HG03378 (cell line): ENCODE data around the gene ARFGEF2.
"Not testable (repeated sequence)": the region's sequence is repeated elsewhere in the genome, so short reads cannot be mapped to it uniquely, and the experiment has no call there.

Source experiments
- ATAC-seq: cut with Tn5 transposase; IDR thresholded peaks from one replicate; pipeline ENCODE4 v1.9.1; 2021; ENCODE audit warnings: mild to moderate bottlenecking, moderate library complexity; ENCODE audit not compliant: unreplicated experiment

The ARFGEF2 gene

GRCh38 chr20:48921168-48921882 lies at the start of gene ARFGEF2:
ARFGEF2 (plus strand) TSS chr20:48921711; CDS start chr20:48921890, 179 bp downstream.
- peak; percentile 41 for ATAC-seq

DNA sequence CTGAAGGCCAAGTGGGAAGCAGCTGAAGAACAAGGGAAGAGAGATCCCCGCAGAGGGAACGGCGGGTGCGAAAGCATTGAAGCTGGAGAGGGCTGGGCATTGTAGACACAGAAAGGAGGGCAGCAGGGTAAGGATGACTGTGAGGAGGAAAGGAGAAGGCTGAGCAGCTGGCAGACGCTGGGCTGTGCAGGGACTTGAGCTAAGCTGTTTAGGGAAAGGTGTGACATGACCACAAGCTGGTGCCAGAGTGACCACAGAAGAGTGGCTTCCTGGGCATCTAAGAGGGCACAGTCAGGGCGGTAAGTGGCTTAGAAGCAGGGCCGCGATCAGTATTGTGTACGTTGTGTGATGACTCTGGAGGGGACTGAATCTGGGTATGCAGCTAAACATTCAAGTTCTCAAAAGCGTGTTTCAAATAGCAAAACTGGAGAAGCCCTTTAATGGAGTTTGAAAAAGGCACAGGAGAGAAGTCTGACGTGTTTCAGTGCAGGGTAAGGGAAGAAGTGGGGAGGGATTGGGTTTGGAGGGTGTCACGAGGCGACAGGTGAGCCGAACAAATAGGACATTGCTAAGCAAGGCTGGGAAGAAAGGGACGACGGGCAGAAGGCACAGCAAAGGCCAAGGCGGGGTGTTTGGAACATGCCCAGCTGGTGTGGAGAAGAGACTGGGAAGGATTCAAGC lies 46.1 kb upstream of the ARFGEF2 start:
- ATAC-seq: no peak

DNA sequence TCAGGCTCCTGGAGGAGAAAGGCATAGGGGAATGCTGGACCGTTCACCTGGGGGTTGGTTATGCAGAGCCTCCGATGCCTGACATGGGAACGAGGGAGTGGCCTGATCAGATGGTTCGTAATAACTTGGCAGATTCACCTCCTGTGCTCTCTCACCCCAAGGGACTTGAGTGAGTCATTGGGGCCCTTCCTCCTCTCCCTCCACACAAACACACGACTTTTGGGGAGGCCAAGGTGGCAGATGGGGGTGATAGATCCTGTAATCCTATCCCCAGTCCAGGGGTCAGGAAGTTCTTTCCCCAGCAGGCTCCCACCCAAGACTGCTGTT lies 45.6 kb upstream of the ARFGEF2 start:
- no peak for ATAC-seq

- no peak for ATAC-seq
Observed at GRCh38 chr20:48877304-48877703, 44.2 kb upstream of the ARFGEF2 start.

DNA sequence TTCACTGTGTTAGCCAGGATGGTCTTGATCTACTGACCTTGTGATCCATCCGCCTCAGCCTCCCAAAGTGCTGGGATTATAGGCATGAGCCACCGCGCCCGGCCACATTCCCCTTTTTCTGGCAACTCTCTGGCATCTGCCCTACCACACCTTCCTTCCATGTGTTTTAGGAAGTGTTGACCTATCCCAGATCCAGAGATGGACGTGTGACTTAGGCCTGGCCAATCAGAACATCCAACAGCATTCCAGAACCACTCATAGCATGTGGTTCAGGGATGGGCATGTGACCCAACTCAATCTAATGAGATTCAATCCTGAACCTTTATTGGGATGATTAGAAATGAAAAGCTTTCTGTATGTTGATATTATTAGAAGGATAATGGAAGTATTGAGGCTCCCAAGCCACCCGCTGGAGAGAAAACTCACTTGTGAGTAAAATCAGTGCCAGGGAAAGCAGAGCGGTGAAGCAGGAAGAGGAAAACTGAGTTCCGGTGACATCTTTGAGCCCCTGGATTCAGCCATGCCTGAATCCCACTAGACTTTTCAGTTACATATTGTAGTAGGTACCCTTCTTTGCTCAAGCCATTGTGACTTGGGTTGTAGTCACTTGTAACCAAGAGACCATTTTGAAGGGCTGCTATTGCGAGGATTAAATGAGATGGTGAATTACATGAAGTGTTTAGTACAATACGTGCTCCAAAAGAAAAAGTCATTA lies 42.8 kb upstream of the ARFGEF2 start:
- no peak for ATAC-seq

- ATAC-seq: no peak
Observed at GRCh38 chr20:48879612-48880245, 41.8 kb upstream of the ARFGEF2 start.

DNA sequence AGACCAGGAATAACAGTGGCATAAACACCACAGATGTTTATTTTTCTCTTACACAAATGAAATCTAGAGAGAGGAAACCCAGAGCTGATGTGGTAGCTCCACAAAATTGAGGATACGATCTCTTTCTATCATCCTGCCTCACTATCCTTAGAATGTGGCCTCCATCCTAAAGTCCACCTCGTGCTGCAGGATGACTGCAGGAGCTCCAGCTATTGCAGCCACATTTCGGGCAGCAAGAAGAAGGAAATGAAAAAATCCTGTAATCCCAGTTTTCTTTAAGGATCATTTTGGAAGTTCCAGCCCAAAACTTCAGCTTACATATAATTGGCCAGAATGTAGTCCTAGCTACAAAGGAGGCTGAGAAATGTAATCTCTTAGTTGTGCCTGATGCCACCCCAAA lies 41.2 kb upstream of the ARFGEF2 start:
- no peak for ATAC-seq

GRCh38 chr20:48880981-48881657 lies 40.4 kb upstream of the ARFGEF2 start:
- ATAC-seq: no peak

DNA sequence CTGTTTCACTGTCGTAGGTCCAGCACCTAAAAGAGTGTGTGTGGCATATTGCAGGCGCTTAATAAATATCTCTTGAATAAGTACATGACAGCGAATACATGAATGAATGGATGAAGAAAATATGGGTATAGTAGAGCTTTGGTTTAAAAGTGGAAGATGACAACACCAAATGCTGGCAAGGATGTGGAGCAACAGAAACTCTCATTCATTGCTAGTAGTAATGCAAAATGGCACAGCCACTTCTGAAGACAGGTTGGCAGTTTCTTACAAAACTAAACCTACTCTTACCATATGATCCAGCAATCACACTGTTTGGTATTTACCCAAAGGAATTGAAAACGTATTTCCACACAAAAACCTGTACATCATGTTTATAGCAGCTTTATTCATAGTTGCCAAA lies 36.3 kb upstream of the ARFGEF2 start:
- ATAC-seq: no peak

DNA sequence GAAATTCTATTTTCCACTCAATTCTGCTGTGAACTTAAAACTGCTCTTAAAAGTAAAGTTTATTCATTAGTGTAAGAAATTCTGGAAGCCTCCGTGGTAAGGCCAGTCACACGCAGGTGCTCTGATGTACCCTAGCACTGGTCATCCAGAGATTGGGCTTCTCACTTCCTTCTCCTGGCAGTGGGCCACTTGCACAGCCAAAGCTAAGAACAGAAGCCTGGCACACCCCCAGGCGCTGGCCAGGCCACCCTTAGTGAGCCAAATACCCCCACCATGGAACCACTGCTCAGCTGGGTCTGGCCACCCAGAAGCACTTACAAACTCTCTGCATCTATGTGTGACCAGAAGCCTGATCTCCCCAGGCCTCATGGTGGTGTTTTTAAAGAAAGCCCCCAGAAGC lies 35.3 kb upstream of the ARFGEF2 start:
- ATAC-seq: no peak

DNA sequence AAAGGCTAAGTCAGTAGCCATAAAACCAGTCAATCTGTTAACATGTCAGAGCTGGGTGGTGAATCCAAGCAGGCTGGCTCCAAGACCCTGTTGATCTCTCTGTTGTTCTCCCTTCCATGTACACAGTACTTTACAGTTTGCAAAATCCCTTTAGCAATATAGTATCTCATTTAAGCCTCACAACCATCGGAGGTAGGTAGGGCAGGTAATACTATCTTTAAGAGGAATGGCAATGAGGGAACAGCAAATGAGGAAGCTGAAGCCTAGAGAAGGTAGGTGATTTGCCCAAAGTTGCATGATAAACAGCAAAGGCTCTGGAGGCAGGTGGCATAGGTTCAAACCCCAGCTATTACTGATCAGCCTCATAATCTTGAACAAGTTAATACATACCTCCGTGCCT lies 34.7 kb upstream of the ARFGEF2 start:
- ATAC-seq: no peak

DNA sequence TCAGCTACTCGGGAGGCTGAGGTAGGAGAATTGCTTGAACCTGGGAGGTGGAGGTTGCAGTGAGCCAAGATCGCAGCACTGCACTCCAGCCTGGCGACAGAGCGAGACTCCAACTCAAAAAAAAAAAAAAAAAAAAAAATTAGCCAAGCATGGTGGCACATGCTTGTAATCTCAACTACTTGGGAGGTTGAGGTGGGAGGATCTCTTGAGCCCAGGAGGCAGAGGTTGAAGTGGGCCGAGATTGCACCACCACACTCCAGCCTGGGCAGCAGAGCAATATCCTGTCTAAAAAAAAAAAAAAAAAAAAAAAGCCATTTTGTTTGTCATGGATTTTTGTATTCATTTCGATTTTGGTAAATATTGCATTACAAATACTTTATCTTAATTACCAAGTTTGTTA lies 33.0 kb upstream of the ARFGEF2 start:
- ATAC-seq: not testable (repeated sequence)

- no peak for ATAC-seq
Observed at GRCh38 chr20:48889140-48889790, 32.2 kb upstream of the ARFGEF2 start.

GRCh38 chr20:48891235-48892048 lies 30.1 kb upstream of the ARFGEF2 start:
- ATAC-seq: no peak

DNA sequence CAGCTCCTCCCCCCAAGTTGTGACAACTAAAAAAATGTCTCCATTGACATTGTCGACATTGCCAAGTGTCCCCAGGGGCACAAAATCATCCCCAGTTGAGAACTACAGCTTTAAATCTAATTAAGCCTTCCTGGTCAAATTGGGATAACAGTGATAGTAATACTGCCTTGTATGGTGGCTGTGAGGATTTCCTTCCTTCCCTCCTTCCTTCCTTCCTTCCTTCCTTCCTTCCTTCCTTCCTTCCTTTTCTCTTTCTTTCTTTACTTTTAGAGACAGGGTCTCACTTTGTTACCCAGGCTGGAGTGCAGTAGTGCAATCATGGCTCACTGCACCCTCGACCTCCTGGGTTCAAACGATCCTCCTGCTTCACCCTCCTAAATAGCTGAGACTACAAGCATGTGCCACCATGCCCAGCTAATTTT lies 29.5 kb upstream of the ARFGEF2 start:
- no peak for ATAC-seq

- ATAC-seq: no peak
Observed at GRCh38 chr20:48892891-48893290, 28.6 kb upstream of the ARFGEF2 start.

DNA sequence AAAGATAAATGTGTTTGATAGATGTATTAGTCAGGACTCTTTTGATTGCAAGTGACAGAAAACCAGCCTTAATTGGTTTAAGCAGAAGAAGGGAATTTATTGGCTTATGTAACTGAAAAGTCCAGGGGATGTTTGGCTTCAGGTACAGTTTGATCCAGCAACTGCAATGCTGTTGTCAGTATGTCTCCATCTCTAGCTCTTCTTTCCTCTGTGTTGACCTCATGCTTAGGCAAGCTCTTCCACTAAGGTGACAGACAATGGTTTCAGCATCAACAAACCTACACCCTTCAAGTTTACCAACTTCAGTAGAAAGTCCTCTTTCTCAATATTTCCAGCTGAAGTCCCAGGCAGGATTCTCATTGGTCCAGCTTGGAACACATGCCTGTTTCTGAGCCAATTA lies 28.1 kb upstream of the ARFGEF2 start:
- ATAC-seq: no peak

DNA sequence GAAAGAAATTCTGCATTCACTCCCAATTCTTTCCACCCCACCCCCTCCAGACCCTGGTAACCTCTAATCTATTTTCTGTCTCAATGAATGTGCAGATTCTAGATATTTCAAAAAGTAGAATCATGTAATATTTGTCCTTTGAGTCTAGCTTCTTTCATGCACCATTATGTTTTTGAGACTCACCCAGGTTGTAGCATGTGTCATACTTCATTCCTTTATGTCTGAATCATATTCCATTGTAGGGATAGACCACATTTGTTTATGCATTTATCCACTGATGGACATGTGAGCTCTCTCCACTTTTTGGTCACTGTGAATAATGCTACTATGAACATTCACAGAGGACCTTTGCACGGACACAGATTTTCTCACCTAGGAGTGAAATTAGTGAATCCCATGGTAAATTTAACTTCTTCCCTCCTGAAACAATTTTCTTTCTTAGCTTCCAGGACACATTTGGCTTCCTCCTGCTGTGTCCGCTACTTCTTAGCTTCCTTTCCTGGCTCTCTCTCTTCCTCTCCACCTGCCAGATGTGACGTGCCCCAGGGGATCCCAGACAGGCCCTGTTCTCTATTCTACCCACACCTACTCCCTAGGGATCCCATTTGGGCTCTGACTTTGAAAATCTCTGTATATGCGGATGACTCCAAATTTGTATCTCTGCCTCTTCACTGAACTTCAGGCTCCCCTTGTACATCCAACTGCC lies 24.1 kb upstream of the ARFGEF2 start:
- no peak for ATAC-seq

- no peak for ATAC-seq
Observed at GRCh38 chr20:48898210-48898609, 23.3 kb upstream of the ARFGEF2 start.
